Trophoblast cell (in vitro differentiated cells and primary cell): ENCODE data around the gene DCP2.
"Not testable (repeated sequence)": the region's sequence is repeated elsewhere in the genome, so short reads cannot be mapped to it uniquely, and the experiment has no call there.

Experiments
- DNase-seq, 2 donors: peaks; one replicate each; pipeline ENCODE4 v3.0.0-alpha.2; 2016
- H2AFZ ChIP-seq: 2 replicates; pipeline ENCODE4 v1.6.1; 2013; ENCODE audit warnings: low read length, moderate library complexity, mild to moderate bottlenecking; ENCODE audit not compliant: insufficient read depth, poor library complexity
- H2AK5ac ChIP-seq: 2 replicates; pipeline ENCODE4 v1.6.1; 2013; ENCODE audit warnings: mild to moderate bottlenecking, low read length
- H2BK120ac ChIP-seq: 2 replicates; pipeline ENCODE4 v1.6.1; 2013; ENCODE audit warnings: low read length, mild to moderate bottlenecking, moderate library complexity; ENCODE audit not compliant: insufficient read depth, poor library complexity
- H2BK12ac ChIP-seq: 2 replicates; pipeline ENCODE4 v1.6.1; 2013; ENCODE audit warnings: mild to moderate bottlenecking, low read length, moderate library complexity
- H2BK5ac ChIP-seq: 2 replicates; pipeline ENCODE4 v1.6.1; 2013; ENCODE audit warnings: low read length, low read depth, moderate library complexity, mild to moderate bottlenecking; ENCODE audit not compliant: poor library complexity
- H3K14ac ChIP-seq: 2 replicates; pipeline ENCODE4 v1.6.1; 2013; ENCODE audit warnings: mild to moderate bottlenecking, low read length
- H3K18ac ChIP-seq: 2 replicates; pipeline ENCODE4 v1.6.1; 2013; ENCODE audit warnings: mild to moderate bottlenecking, low read length
- H3K23ac ChIP-seq: 2 replicates; pipeline ENCODE4 v1.6.1; 2013; ENCODE audit warnings: low read length
- H3K27ac ChIP-seq: 2 replicates; pipeline ENCODE4 v1.5.1; 2013; ENCODE audit warnings: low read depth, mild to moderate bottlenecking, inconsistent platforms, low read length, moderate library complexity
- H3K27me3 ChIP-seq: 2 replicates; pipeline ENCODE4 v1.6.1; 2013; ENCODE audit warnings: inconsistent platforms, mild to moderate bottlenecking, low read length, moderate library complexity; ENCODE audit not compliant: insufficient read depth
- H3K36me3 ChIP-seq, 2 experiments: 1 replicate in 1 of 2; 2 replicates in 1 of 2; pipeline ENCODE4 v1.6.1; 2013; ENCODE audit warnings: low read length in 2 of 2, mild to moderate bottlenecking in 2 of 2, moderate library complexity in 1 of 2; ENCODE audit not compliant: insufficient read depth in 2 of 2, control insufficient read depth in 1 of 2
- H3K4ac ChIP-seq: 2 replicates; pipeline ENCODE4 v1.6.1; 2013; ENCODE audit warnings: low read depth, mild to moderate bottlenecking, low read length, moderate library complexity
- H3K4me1 ChIP-seq, 2 experiments: 1 replicate in 1 of 2; 2 replicates in 1 of 2; pipeline ENCODE4 v1.6.1; 2013; ENCODE audit warnings: low read length in 2 of 2, mild to moderate bottlenecking in 2 of 2, moderate library complexity in 1 of 2; ENCODE audit not compliant: insufficient read depth in 2 of 2, control insufficient read depth in 1 of 2
- H3K4me2 ChIP-seq: 2 replicates; pipeline ENCODE4 v1.6.1; 2013; ENCODE audit warnings: inconsistent platforms, mild to moderate bottlenecking, low read length, moderate library complexity
- H3K4me3 ChIP-seq: 2 replicates; pipeline ENCODE4 v1.5.1; 2013; ENCODE audit warnings: mild to moderate bottlenecking, low read depth, low read length, inconsistent platforms
- H3K79me1 ChIP-seq: one replicate; pipeline ENCODE4 v1.6.1; 2013; ENCODE audit warnings: low read length
- H3K79me2 ChIP-seq: 2 replicates; pipeline ENCODE4 v1.6.1; 2013; ENCODE audit warnings: low read length, mild to moderate bottlenecking; ENCODE audit not compliant: control insufficient read depth, insufficient read depth, poor library complexity
- H3K9ac ChIP-seq: 2 replicates; pipeline ENCODE4 v1.6.1; 2013; ENCODE audit warnings: mild to moderate bottlenecking, low read length
- H3K9me3 ChIP-seq: 2 replicates; pipeline ENCODE4 v1.6.1; 2013; ENCODE audit warnings: low read depth, mild to moderate bottlenecking, control low read depth, inconsistent platforms, low read length; ENCODE audit not compliant: insufficient read depth
- H4K12ac ChIP-seq: 2 replicates; pipeline ENCODE4 v1.6.1; 2013; ENCODE audit warnings: low read depth, mild to moderate bottlenecking, low read length, moderate library complexity
- H4K8ac ChIP-seq: 2 replicates; pipeline ENCODE4 v1.6.1; 2013; ENCODE audit warnings: low read depth, mild to moderate bottlenecking, low read length, moderate library complexity
- H4K91ac ChIP-seq: one replicate; pipeline ENCODE4 v1.6.1; 2013; ENCODE audit warnings: low read depth, mild to moderate bottlenecking, low read length, moderate library complexity
- whole genome bisulfite sequencing: extraction: QIAGEN DNeasy Blood & Tissue Kit; methylation state at CpG from one replicate; pipeline ENCODE4 v1.1.7; 2013; ENCODE audit warnings: missing lambda C conversion rate; ENCODE audit not compliant: insufficient read length, insufficient coverage; ENCODE audit errors: extremely low coverage; 5-methylcytosine and 5-hydroxymethylcytosine counted together

The DCP2 gene

GRCh38 chr5:112956606-112957005, 20.0 kb upstream of the DCP2 start:
- no peaks in the 10 kb centered on the region for H3K79me2 ChIP-seq
- H4K8ac ChIP-seq, result no peak overlapping the region
- H3K36me3 ChIP-seq, result no peaks in the 10 kb centered on the region
- no peak overlapping the region for H3K9ac ChIP-seq
- H3K9me3 ChIP-seq, result no peaks in the 10 kb centered on the region
- H4K91ac ChIP-seq, result no peak overlapping the region
- no peak overlapping the region for H3K18ac ChIP-seq
- no peaks in the 10 kb centered on the region for H3K27me3 ChIP-seq
- H3K27ac ChIP-seq, result no peak overlapping the region
- H2AFZ ChIP-seq, result no peak overlapping the region
- H3K4me1 ChIP-seq, result no peaks in the 10 kb centered on the region
- no peak overlapping the region for H2BK5ac ChIP-seq
- H3K79me1 ChIP-seq, result no peaks in the 10 kb centered on the region
- WGBS, result no CpG with 5 or more reads among the region's 3 CpGs
- H2BK120ac ChIP-seq, result no peak overlapping the region
- no peak overlapping the region for H3K23ac ChIP-seq
- no peak overlapping the region for H3K4me2 ChIP-seq
- no peak overlapping the region for H3K4me3 ChIP-seq
- DNase-seq, result peak in 1 of 2 donors; percentile 55
- no peak overlapping the region for H4K12ac ChIP-seq
- H2BK12ac ChIP-seq, result no peak overlapping the region
- H3K14ac ChIP-seq, result no peak overlapping the region
- H2AK5ac ChIP-seq, result no peak overlapping the region
- H3K4ac ChIP-seq, result no peak overlapping the region

- Histone ChIP-seq H3K4me3 (no peak overlapping the region), H3K9ac (no peak overlapping the region), H3K36me3 (no peaks in the 10 kb centered on the region), H3K27ac (no peak overlapping the region), H4K91ac (no peak overlapping the region), H2BK12ac (no peak overlapping the region), H3K9me3 (no peaks in the 10 kb centered on the region), H3K4me2 (no peak overlapping the region), H2AK5ac (no peak overlapping the region), H3K79me2 (no peaks in the 10 kb centered on the region), H3K14ac (no peak overlapping the region), H2BK5ac (no peak overlapping the region), H4K12ac (no peak overlapping the region), H2BK120ac (no peak overlapping the region), H3K4ac (no peak overlapping the region), H3K23ac (no peak overlapping the region), H3K18ac (no peak overlapping the region), H3K79me1 (no peaks in the 10 kb centered on the region), H4K8ac (no peak overlapping the region), H2AFZ (no peak overlapping the region), H3K27me3 (no peaks in the 10 kb centered on the region), H3K4me1 (no peaks in the 10 kb centered on the region)
- no peak for DNase-seq
- WGBS, result no CpG with 5 or more reads among the region's 2 CpGs
These were observed 19.4 kb upstream of the DCP2 start for GRCh38 chr5:112957036-112957808.

DNA sequence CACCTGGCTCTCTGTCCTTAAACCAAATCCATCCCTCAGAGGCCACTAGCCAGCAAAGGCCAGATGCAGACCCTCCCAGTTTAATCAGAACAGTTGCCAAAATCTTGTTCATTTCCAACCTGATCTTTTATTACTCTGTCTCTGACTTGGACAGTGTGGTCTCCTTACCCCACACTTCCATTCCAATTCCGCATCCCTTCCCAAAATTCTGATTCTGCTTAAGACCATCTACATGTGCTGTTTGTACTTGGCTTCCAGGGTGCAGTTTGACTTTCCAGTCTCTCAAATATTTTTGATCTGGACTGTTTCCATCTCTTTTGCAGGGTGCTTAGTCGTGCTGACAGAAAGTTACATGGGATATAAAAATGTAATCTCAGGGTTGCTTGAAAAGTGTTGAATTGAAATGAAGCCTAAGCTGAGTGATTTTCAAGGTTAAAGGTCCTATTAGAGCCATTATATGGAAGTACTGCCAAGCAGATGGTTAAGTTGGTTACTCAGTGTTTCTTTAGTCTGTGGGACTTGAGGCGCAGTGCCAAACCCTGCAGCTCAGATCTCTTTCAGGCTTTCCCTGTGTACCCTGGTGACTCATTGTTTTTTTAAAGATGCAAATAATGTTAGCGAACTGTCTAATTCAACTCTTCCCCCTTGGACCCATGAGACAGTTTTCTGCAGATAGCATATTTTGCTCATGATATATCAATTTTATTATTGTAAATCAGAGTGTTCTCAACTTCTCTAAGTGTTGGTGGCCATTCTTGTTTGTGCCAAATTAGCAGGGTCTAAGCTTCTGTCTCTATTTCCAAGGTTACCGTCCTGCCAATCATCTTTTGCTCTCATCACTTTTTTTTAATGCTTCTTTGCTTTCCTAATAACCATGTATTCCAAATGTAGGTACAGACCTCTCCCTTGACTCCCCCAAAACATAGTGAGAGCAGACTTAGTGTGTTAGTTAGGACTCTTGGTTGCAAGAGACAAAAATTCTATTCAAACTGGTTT, 18.2 kb upstream of the DCP2 start:
- H3K18ac ChIP-seq, result no peak overlapping the region
- no peaks in the 10 kb centered on the region for H3K27me3 ChIP-seq
- H3K4me3 ChIP-seq, result no peak overlapping the region
- H4K91ac ChIP-seq, result no peak overlapping the region
- H3K36me3 ChIP-seq, result no peaks in the 10 kb centered on the region
- H3K9me3 ChIP-seq, result no peaks in the 10 kb centered on the region
- no peak overlapping the region for H4K8ac ChIP-seq
- no peak overlapping the region for H4K12ac ChIP-seq
- H3K14ac ChIP-seq, result no peak overlapping the region
- no peak overlapping the region for H2AFZ ChIP-seq
- no CpG with 5 or more reads among the region's 5 CpGs for WGBS
- H2BK120ac ChIP-seq, result no peak overlapping the region
- no peak overlapping the region for H3K27ac ChIP-seq
- no peaks in the 10 kb centered on the region for H3K79me2 ChIP-seq
- H2AK5ac ChIP-seq, result no peak overlapping the region
- no peak overlapping the region for H2BK12ac ChIP-seq
- H2BK5ac ChIP-seq, result no peak overlapping the region
- no peak overlapping the region for H3K4me2 ChIP-seq
- no peaks in the 10 kb centered on the region for H3K79me1 ChIP-seq
- no peak overlapping the region for H3K9ac ChIP-seq
- no peak for DNase-seq
- no peak overlapping the region for H3K23ac ChIP-seq
- H3K4me1 ChIP-seq, result no peaks in the 10 kb centered on the region
- H3K4ac ChIP-seq, result no peak overlapping the region

- H3K4me3 ChIP-seq, H3K14ac ChIP-seq, H2BK120ac ChIP-seq, H3K36me3 ChIP-seq, H3K79me1 ChIP-seq, H3K4me1 ChIP-seq, H4K91ac ChIP-seq, H3K9ac ChIP-seq, H3K4ac ChIP-seq, H3K79me2 ChIP-seq, H4K8ac ChIP-seq, H3K27me3 ChIP-seq, H3K18ac ChIP-seq, H2BK12ac ChIP-seq, H3K27ac ChIP-seq, H2BK5ac ChIP-seq, H3K4me2 ChIP-seq, H3K23ac ChIP-seq, H3K9me3 ChIP-seq, H2AFZ ChIP-seq, H4K12ac ChIP-seq, H2AK5ac ChIP-seq: not testable (repeated sequence)
- no CpG with 5 or more reads among the region's 8 CpGs for WGBS
- peak in 1 of 2 donors; percentile 20 for DNase-seq
These were observed 16.7 kb upstream of the DCP2 start for GRCh38 chr5:112959872-112960271.
